OCI-LY7 (cell line): ENCODE results near the gene NAT16. TPM values are rescaled to one million over a fixed set of nuclear protein-coding genes. Genes with fewer than 3 reads are reported as not detected.

ENCODE experiments used
- BruUV-seq: library from RNA; stranded (reverse); fragments of 400-500 nt; replicated peaks from 2 replicates; lab custom pipeline; 2021; lab: Mats Ljungman, UMichigan
- CTCF ChIA-PET: fragments of 300-600 bp; sonication (Branson Sonifier 250); formaldehyde crosslinking; loops from one replicate; lab custom pipeline; 2022; ENCODE audit warnings: antibody characterized with exemption; ENCODE audit not compliant: unreplicated experiment; lab: Charles Lee
- POLR2A ChIA-PET: fragments of 300-600 bp; sonication (Branson Sonifier 250); formaldehyde crosslinking; loops from one replicate; lab custom pipeline; 2022; ENCODE audit warnings: antibody characterized with exemption; lab: Charles Lee
- DNase-seq: peaks from one replicate; pipeline ENCODE4 v3.0.0-alpha.2; 2015; ENCODE audit warnings: low spot score
- H2AFZ ChIP-seq: fragments of 200-600 bp; sonication (generic), shearing (Covaris generic); 2 replicates; pipeline ENCODE4 v1.6.1; 2014; ENCODE audit warnings: mild to moderate bottlenecking, antibody characterized with exemption, low read length, moderate library complexity
- H3K27ac ChIP-seq: fragments of 200-600 bp; sonication (generic); 2 replicates; pipeline ENCODE4 v1.5.1; 2014; ENCODE audit warnings: mixed run types, low read depth, mild to moderate bottlenecking, moderate library complexity, low read length, inconsistent platforms; ENCODE audit not compliant: poor library complexity, severe bottlenecking
- H3K36me3 ChIP-seq: fragments of 200-600 bp; sonication (generic); 2 replicates; pipeline ENCODE4 v1.6.1; 2014; ENCODE audit warnings: mild to moderate bottlenecking, antibody characterized with exemption, low read length, moderate library complexity, mixed read lengths; ENCODE audit not compliant: insufficient read depth
- H3K4me1 ChIP-seq: fragments of 200-600 bp; sonication (generic); 2 replicates; pipeline ENCODE4 v1.5.1; 2014; ENCODE audit warnings: mild to moderate bottlenecking, low read length; ENCODE audit not compliant: insufficient read depth, poor library complexity, severe bottlenecking
- H3K4me2 ChIP-seq: fragments of 200-600 bp; sonication (generic); 2 replicates; pipeline ENCODE4 v1.6.1; 2014; ENCODE audit warnings: mild to moderate bottlenecking, low read length
- H3K4me3 ChIP-seq: fragments of 200-600 bp; sonication (generic); 2 replicates; pipeline ENCODE4 v1.5.1; 2014; ENCODE audit warnings: mild to moderate bottlenecking, low read depth, low read length; ENCODE audit not compliant: poor library complexity, severe bottlenecking
- H3K79me2 ChIP-seq: fragments of 200-600 bp; sonication (generic); 2 replicates; pipeline ENCODE4 v1.6.1; 2016; ENCODE audit warnings: low read depth, mild to moderate bottlenecking, low read length, moderate library complexity, mixed read lengths; ENCODE audit not compliant: insufficient read depth
- H3K9me2 ChIP-seq: fragments of 200-600 bp; sonication (generic); 2 replicates; pipeline ENCODE4 v1.6.1; 2016; ENCODE audit warnings: mild to moderate bottlenecking, low read length, mixed read lengths; ENCODE audit not compliant: insufficient read depth
- H3K9me3 ChIP-seq: fragments of 200-600 bp; sonication (generic); 2 replicates; pipeline ENCODE4 v1.6.1; 2014; ENCODE audit warnings: mild to moderate bottlenecking, mixed run types, low read length, mixed read lengths
- H4K20me1 ChIP-seq: fragments of 200-600 bp; sonication (generic); 2 replicates; pipeline ENCODE4 v1.6.1; 2014; ENCODE audit warnings: mild to moderate bottlenecking, antibody characterized with exemption, low read length, moderate library complexity, mixed read lengths; ENCODE audit not compliant: insufficient read depth
- CTCF ChIP-seq: fragments of 200-600 bp; sonication (generic); conservative IDR thresholded peaks from 2 replicates; pipeline ENCODE4 v1.5.1; 2014; ENCODE audit warnings: mild to moderate bottlenecking, antibody characterized with exemption, low read length, moderate library complexity, mixed read lengths
- EZH2phosphoT487 ChIP-seq: fragments of 200-600 bp; sonication (generic); IDR thresholded peaks from 2 replicates; pipeline ENCODE4 v1.6.1; 2018; ENCODE audit warnings: low read depth, borderline replicate concordance, mild to moderate bottlenecking, mixed run types, antibody characterized with exemption, low read length, moderate library complexity, mixed read lengths
- intact Hi-C: fragments of 100-400 bp; cut with micrococcal nuclease; formaldehyde crosslinking; loops from one replicate; pipeline ENCODE4 v1.10.0; 2022; ENCODE audit not compliant: unreplicated experiment
- total RNA-seq, 2 experiments: library from RNA; depleted of rRNA in 1 of 2; stranded (reverse); fragments of >200 nt in 1 of 2; shearing (Covaris generic) in 1 of 2; gene quantifications; 2 replicates each; pipeline ENCODE4 v1.2.3, GENCODE V29; 2014 to 2022

Gene NAT16
- total RNA-seq, 2 experiments from 2014 or later, result 0.22 TPM; not detected in 1

GRCh38 chr7:101212014-101212413, 31.9 kb upstream of the NAT16 start:
- TF ChIP-seq CTCF (no peak), EZH2phosphoT487 (no peak)
- CTCF ChIA-PET, result no interaction called here

GRCh38 chr7:101211501-101211900, 31.4 kb upstream of the NAT16 start:
- TF ChIP-seq EZH2phosphoT487, result no peak
- no peak for TF ChIP-seq CTCF
- Histone ChIP-seq H4K20me1 (no peaks in the 10 kb centered on the region), H3K4me1 (peaks cover 1% of the 10 kb centered on the region), H2AFZ (no peak overlapping the region), H3K4me2 (no peak overlapping the region), H3K36me3 (no peaks in the 10 kb centered on the region), H3K9me3 (no peaks in the 10 kb centered on the region), H3K27ac (no peak overlapping the region), H3K9me2 (no peaks in the 10 kb centered on the region), H3K79me2 (no peaks in the 10 kb centered on the region), H3K4me3 (no peak overlapping the region)
- intact Hi-C loops, result no loop called here
- no peak for DNase-seq
- POLR2A ChIA-PET, result no interaction called here
- CTCF ChIA-PET, result no interaction called here
- no TSS peak for BruUV-seq

More at GRCh38 chr7:101212014-101212413, 31.9 kb upstream of the NAT16 start:
- H3K9me3 ChIP-seq, result no peaks in the 10 kb centered on the region
- no peak overlapping the region for H3K4me3 ChIP-seq
- no peak overlapping the region for H3K4me2 ChIP-seq
- H3K4me1 ChIP-seq, result peaks cover 6% of the 10 kb centered on the region
- H4K20me1 ChIP-seq, result no peaks in the 10 kb centered on the region
- H3K79me2 ChIP-seq, result no peaks in the 10 kb centered on the region
- intact Hi-C loops, result no loop called here
- H3K27ac ChIP-seq, result no peak overlapping the region
- DNase-seq, result no peak
- no peaks in the 10 kb centered on the region for H3K36me3 ChIP-seq
- POLR2A ChIA-PET, result no interaction called here
- no peak overlapping the region for H2AFZ ChIP-seq
- no TSS peak for BruUV-seq
- H3K9me2 ChIP-seq, result no peaks in the 10 kb centered on the region

GRCh38 chr7:101210143-101210542, 30.1 kb upstream of the NAT16 start:
- no peak for DNase-seq
- ChIA-PET CTCF (no interaction called here), POLR2A (no interaction called here)
- no peak overlapping the region for H3K4me3 ChIP-seq
- H3K9me3 ChIP-seq, result no peaks in the 10 kb centered on the region
- H3K9me2 ChIP-seq, result no peaks in the 10 kb centered on the region
- H3K79me2 ChIP-seq, result no peaks in the 10 kb centered on the region
- H3K27ac ChIP-seq, result no peak overlapping the region
- no peak for TF ChIP-seq CTCF
- no peaks in the 10 kb centered on the region for H3K36me3 ChIP-seq
- no peaks in the 10 kb centered on the region for H3K4me1 ChIP-seq
- intact Hi-C loops, result no loop called here
- no peak overlapping the region for H3K4me2 ChIP-seq
- no peak overlapping the region for H2AFZ ChIP-seq
- no peaks in the 10 kb centered on the region for H4K20me1 ChIP-seq
- BruUV-seq, result no TSS peak
